Esophagus muscularis mucosa (tissue), 4 donors: ENCODE results near the gene LBX1.

Experiments used
- EP300 ChIP-seq: sonication (generic); formaldehyde crosslinking; IDR thresholded peaks from one replicate; pipeline ENCODE4 v1.6.1; 2017; ENCODE audit warnings: antibody characterized with exemption
- POLR2AphosphoS5 ChIP-seq, 2 donors: sonication (generic); formaldehyde crosslinking; IDR thresholded peaks; one replicate each; pipeline ENCODE4 v1.6.1; 2017; ENCODE audit warnings: antibody characterized with exemption in 2 of 2
- TF ChIP-seq, protein P1 (sequence below), 3 experiments: fragments of 200-600 bp in 2 of 3; fragments of 450-650 bp in 1 of 3; sonication (generic) in 2 of 3; IDR thresholded peaks; one replicate each; pipeline ENCODE4 v1.5.1; 2017 to 2019; ENCODE audit warnings: antibody characterized with exemption in 3 of 3, mild to moderate bottlenecking in 2 of 3, moderate library complexity in 1 of 3

DNA sequence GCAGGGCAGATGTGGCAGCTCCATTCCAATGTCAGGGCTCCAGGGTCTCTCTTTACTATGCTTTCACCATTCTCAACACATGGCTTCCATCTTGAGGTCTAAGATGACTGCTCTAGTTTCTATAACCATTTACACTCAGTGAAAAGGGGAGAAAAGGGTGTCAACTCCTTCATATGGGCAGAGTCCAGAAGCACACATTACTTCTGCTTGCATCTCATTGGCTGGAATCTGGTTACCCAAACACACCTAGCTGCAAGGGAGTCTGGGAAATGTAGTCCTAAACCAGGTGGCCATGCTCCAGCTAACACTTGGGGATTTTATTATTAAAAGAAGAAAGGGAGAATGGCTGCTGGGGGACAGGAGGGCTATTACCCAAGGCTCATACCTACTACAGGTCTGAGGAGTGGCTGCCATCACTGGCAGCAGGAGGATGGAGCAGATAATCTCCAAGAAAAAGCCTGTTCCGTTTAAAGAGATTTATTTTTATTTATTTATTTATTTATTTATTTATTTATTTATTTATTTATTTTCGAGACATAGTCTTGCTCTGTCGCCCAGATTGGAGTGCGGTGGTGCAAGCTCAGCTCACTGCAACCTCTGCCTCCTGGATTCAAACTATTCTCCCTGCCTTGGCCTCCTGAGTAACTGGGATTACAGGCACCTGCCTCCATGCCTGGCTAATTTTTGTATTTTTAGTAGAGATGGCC, 29.1 kb upstream of the LBX1 start:
- TF ChIP-seq, protein P1, sequence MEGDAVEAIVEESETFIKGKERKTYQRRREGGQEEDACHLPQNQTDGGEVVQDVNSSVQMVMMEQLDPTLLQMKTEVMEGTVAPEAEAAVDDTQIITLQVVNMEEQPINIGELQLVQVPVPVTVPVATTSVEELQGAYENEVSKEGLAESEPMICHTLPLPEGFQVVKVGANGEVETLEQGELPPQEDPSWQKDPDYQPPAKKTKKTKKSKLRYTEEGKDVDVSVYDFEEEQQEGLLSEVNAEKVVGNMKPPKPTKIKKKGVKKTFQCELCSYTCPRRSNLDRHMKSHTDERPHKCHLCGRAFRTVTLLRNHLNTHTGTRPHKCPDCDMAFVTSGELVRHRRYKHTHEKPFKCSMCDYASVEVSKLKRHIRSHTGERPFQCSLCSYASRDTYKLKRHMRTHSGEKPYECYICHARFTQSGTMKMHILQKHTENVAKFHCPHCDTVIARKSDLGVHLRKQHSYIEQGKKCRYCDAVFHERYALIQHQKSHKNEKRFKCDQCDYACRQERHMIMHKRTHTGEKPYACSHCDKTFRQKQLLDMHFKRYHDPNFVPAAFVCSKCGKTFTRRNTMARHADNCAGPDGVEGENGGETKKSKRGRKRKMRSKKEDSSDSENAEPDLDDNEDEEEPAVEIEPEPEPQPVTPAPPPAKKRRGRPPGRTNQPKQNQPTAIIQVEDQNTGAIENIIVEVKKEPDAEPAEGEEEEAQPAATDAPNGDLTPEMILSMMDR (IDR thresholded peaks at IDR 0.05) = no peak
- TF ChIP-seq POLR2AphosphoS5 (IDR thresholded peaks at IDR 0.05) = no peak
- no peak for TF ChIP-seq EP300
